Tibial nerve (tissue), 4 donors: Measurements from ENCODE around the gene DCN. TPM values are rescaled to one million over a fixed set of nuclear protein-coding genes. Genes with fewer than 3 reads are reported as not detected.

ENCODE experiments used
- DNase-seq, 2 donors: peaks; one replicate each; pipeline ENCODE4 v3.0.0-alpha.2; 2019; ENCODE audit warnings: low spot score in 2 of 2
- H3K27ac ChIP-seq, 4 donors: fragments of 200-600 bp; sonication (generic) in 3 of 4; one replicate each; pipeline ENCODE4 v1.5.1; 2017 to 2019; ENCODE audit warnings: mild to moderate bottlenecking in 1 of 4
- H3K27me3 ChIP-seq, 2 donors: fragments of 200-600 bp; sonication (generic) in 1 of 2; one replicate each; pipeline versions ENCODE4 v1.5.1 to v1.6.0; 2017 to 2019
- H3K36me3 ChIP-seq, 3 donors: fragments of 200-600 bp; sonication (generic); one replicate each; pipeline ENCODE4 v1.5.1; 2018 to 2019
- H3K4me1 ChIP-seq, 4 donors: fragments of 200-600 bp; sonication (generic) in 3 of 4; one replicate each; pipeline ENCODE4 v1.5.1; 2017 to 2019
- H3K4me3 ChIP-seq, 4 donors: fragments of 200-600 bp; sonication (generic) in 3 of 4; one replicate each; pipeline ENCODE4 v1.5.1; 2017 to 2019; ENCODE audit warnings: mild to moderate bottlenecking in 1 of 4, moderate library complexity in 1 of 4
- H3K9me3 ChIP-seq, 4 donors: fragments of 200-600 bp; sonication (generic) in 3 of 4; one replicate each; pipeline ENCODE4 v1.5.1; 2017 to 2019
- EP300 ChIP-seq, 2 donors: sonication (generic); formaldehyde crosslinking; IDR thresholded peaks; one replicate each; pipeline ENCODE4 v1.6.1; 2017; ENCODE audit warnings: antibody characterized with exemption in 2 of 2, mild to moderate bottlenecking in 1 of 2
- POLR2A ChIP-seq, 2 donors: fragments of 450-650 bp; IDR thresholded peaks; one replicate each; pipeline ENCODE4 v1.6.1; 2017; ENCODE audit warnings: antibody characterized with exemption in 2 of 2, mild to moderate bottlenecking in 2 of 2, moderate library complexity in 2 of 2
- WGBS, 2 donors: methylation state at CpG; one replicate each; pipeline ENCODE4 v1.1.5; 2018; 5-methylcytosine and 5-hydroxymethylcytosine counted together
- total RNA-seq, 4 donors: library from RNA; depleted of rRNA; stranded (reverse); fragments of >200 nt; gene quantifications; one replicate each; pipeline ENCODE4 v1.1.0, GENCODE V29; 2016
- TF ChIP-seq, protein P1 (sequence below), 5 experiments: fragments of 200-600 bp in 3 of 5; fragments of 450-650 bp in 2 of 5; sonication (generic) in 3 of 5; IDR thresholded peaks; one replicate each; pipeline ENCODE4 v1.5.1; 2016 to 2019; ENCODE audit warnings: antibody characterized with exemption in 5 of 5, mild to moderate bottlenecking in 3 of 5, moderate library complexity in 2 of 5

The DCN gene
- total RNA-seq, 4 donors from 2014 or later: 1,578 to 4,304 (median 2,586) TPM

DNA sequence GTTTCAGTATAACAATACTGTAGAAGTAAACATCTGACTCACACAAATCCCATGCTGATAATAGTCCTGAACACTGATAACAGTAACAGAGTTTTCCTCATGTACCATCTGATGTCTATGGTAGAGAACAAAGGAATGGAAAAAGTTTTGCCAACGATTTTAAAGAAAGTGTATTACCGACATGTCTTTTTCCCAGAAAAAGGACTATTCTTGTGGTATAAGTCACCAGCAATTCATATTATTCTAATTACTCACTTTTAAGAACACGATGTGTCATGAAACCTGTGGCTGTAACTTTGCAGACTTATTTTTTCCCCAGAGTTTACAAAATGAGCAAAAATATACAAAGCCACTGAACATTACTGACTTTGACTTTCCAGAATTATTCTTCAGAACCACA is 40.1 kb upstream of the DCN start:
- no peak for DNase-seq
- no peak overlapping the region for H3K4me3 ChIP-seq
- WGBS, 2 donors: 75 to 81% methylated on average over 3 of the region's 3 CpGs
- no peaks in the 10 kb centered on the region for H3K9me3 ChIP-seq
- no peak overlapping the region for H3K27ac ChIP-seq
- no peaks in the 10 kb centered on the region for H3K36me3 ChIP-seq
- TF ChIP-seq EP300 (IDR thresholded peaks at IDR 0.05) (no peak), POLR2A (IDR thresholded peaks at IDR 0.05) (no peak)
- TF ChIP-seq, protein P1, sequence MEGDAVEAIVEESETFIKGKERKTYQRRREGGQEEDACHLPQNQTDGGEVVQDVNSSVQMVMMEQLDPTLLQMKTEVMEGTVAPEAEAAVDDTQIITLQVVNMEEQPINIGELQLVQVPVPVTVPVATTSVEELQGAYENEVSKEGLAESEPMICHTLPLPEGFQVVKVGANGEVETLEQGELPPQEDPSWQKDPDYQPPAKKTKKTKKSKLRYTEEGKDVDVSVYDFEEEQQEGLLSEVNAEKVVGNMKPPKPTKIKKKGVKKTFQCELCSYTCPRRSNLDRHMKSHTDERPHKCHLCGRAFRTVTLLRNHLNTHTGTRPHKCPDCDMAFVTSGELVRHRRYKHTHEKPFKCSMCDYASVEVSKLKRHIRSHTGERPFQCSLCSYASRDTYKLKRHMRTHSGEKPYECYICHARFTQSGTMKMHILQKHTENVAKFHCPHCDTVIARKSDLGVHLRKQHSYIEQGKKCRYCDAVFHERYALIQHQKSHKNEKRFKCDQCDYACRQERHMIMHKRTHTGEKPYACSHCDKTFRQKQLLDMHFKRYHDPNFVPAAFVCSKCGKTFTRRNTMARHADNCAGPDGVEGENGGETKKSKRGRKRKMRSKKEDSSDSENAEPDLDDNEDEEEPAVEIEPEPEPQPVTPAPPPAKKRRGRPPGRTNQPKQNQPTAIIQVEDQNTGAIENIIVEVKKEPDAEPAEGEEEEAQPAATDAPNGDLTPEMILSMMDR (IDR thresholded peaks at IDR 0.05): no peak
- peaks cover 0 to 2% of the 10 kb centered on the region in 2 donors for H3K27me3 ChIP-seq
- H3K4me1 ChIP-seq: peaks cover 0 to 7% (median 0%) of the 10 kb centered on the region in 4 donors

DNA sequence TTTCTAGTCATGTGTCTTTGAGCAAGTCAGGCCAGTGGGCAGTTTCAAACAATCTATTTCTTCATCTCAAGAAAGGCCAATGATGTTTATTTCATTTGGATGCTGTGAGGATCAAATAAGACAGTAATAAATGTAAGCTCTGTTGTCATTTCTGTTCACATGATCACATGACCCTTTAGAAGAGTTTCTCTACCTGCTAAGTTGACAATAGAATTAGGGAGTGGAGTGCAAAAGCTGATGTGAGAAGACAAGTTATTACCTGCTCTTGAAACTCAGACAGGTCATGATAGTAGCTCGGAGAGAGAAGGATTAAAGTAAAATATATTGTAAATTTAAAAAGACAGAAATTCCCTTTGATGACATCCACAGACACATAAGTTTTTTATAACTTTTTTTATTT is 37.3 kb upstream of the DCN start:
- H3K4me1 ChIP-seq: peaks cover 0 to 8% (median 0%) of the 10 kb centered on the region in 4 donors
- H3K27me3 ChIP-seq: peaks cover 0 to 2% of the 10 kb centered on the region in 2 donors
- TF ChIP-seq POLR2A (IDR thresholded peaks at IDR 0.05) (no peak), EP300 (IDR thresholded peaks at IDR 0.05) (no peak)
- TF ChIP-seq, protein P1 (IDR thresholded peaks at IDR 0.05): no peak
- no peak overlapping the region for H3K27ac ChIP-seq
- no peaks in the 10 kb centered on the region for H3K9me3 ChIP-seq
- no peak for DNase-seq
- WGBS, 2 donors: 90 to 95% methylated on average over 1 of the region's 1 CpG
- H3K4me3 ChIP-seq: no peak overlapping the region
- no peaks in the 10 kb centered on the region for H3K36me3 ChIP-seq

DNA sequence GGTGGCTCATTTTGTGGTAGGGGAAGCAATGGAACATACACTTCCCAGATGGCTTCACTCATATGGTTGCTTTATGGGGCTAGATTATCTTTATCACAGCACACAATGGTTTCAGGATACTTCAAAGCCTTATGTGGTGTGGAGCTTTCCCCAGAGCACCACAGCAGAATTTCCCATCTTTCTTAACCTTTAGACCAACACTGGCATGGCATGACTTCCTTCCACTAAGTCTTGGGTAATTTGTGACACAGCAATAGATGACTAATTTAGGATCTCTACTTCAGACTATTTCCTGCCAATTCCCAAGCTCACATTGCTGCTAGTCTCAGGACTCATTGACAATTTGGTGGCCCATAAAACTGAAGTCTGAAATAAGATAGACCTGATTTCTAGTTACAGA is 36.9 kb upstream of the DCN start:
- Histone ChIP-seq H3K27me3 (peaks cover 0 to 2% of the 10 kb centered on the region in 2 donors), H3K4me1 (peaks cover 0 to 4% (median 0%) of the 10 kb centered on the region in 4 donors), H3K36me3 (no peaks in the 10 kb centered on the region), H3K4me3 (no peak overlapping the region), H3K27ac (no peak overlapping the region), H3K9me3 (no peaks in the 10 kb centered on the region)
- TF ChIP-seq POLR2A (IDR thresholded peaks at IDR 0.05): no peak
- TF ChIP-seq, protein P1 (IDR thresholded peaks at IDR 0.05): no peak
- no peak for DNase-seq

- TF ChIP-seq, protein P1 (IDR thresholded peaks at IDR 0.05): no peak
- peak in 1 of 2 donors; percentile 26 for TF ChIP-seq EP300 (IDR thresholded peaks at IDR 0.05)
- 93 to 95% methylated on average over 2 of the region's 2 CpGs for WGBS, 2 donors
- H3K36me3 ChIP-seq: no peaks in the 10 kb centered on the region
- no peaks in the 10 kb centered on the region for H3K9me3 ChIP-seq
- DNase-seq: no peak
- H3K4me1 ChIP-seq: peaks cover 0 to 3% (median 0%) of the 10 kb centered on the region in 4 donors
- H3K27ac ChIP-seq: peak overlapping the region in 1 of 4 donors; percentile 69
- H3K27me3 ChIP-seq: peaks cover 0 to 2% of the 10 kb centered on the region in 2 donors
- H3K4me3 ChIP-seq: no peak overlapping the region
Measured at GRCh38 chr12:91216871-91217270, 34.3 kb upstream of the DCN start.

DNA sequence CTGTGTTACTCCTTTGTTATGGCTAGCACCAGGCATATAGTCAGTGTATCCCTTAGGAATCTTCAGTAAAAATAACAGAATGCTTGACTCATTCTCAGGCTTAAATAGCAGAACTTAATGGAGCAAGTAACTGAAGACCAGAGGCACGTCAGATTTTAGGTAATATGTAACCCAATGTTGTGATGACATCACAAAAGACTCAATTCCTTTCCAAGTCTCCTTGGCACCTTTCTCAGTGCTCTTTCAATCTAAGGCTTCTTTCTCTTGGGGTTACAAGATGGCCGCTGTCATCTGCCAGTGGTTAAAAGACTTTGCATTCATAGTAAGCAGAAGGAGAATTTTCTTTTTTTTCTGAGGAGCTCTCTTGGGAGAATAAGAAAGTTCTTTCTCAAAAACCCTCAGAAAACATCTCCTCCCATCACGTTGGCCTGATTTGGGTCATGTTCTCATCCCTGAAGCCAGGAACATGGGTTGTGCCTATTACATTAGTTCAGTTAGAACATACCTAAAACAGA is 33.4 kb upstream of the DCN start:
- no peaks in the 10 kb centered on the region for H3K36me3 ChIP-seq
- H3K4me3 ChIP-seq: no peak overlapping the region
- peak; percentile 14 to 20 for DNase-seq
- H3K27me3 ChIP-seq: no peaks in the 10 kb centered on the region
- no peaks in the 10 kb centered on the region for H3K9me3 ChIP-seq
- H3K27ac ChIP-seq: peak overlapping the region in 2 of 4 donors; percentile 52 to 69
- H3K4me1 ChIP-seq: peaks cover 0 to 3% (median 0%) of the 10 kb centered on the region in 4 donors
- WGBS, 2 donors: 38 to 49% methylated on average over 3 of the region's 3 CpGs
- no peak for TF ChIP-seq POLR2A (IDR thresholded peaks at IDR 0.05)
- peak in 1 of 2 donors; percentile 52 for TF ChIP-seq EP300 (IDR thresholded peaks at IDR 0.05)
- TF ChIP-seq, protein P1 (IDR thresholded peaks at IDR 0.05): no peak
